C4-2B (cell line): Measurements from ENCODE around the gene CD28.

ENCODE experiments used
- ZFX ChIP-seq: fragments of 450-650 bp; IDR thresholded peaks from 2 replicates; pipeline ENCODE4 v1.6.1; 2017
- TF ChIP-seq, protein P1 (sequence below): fragments of 450-650 bp; conservative IDR thresholded peaks from 2 replicates; pipeline ENCODE4 v1.5.1; 2017; ENCODE audit warnings: mild to moderate bottlenecking

DNA sequence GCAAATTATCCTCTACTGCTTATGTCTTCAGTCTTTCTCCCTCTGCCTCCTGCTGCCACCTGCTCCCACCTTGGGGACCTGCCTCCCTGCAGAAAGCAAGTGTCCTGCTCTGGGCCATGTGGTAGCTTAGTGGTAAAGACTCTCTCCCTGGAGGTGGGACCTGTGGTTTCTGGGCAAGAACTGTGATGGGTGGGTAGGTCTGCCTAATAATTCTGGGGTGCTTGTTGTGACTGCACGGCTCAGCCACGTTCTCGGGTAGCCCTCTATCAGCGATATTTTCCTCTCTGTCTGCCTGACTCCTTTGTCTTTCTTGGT is 16.4 kb upstream of the CD28 start:
- TF ChIP-seq, protein P1, sequence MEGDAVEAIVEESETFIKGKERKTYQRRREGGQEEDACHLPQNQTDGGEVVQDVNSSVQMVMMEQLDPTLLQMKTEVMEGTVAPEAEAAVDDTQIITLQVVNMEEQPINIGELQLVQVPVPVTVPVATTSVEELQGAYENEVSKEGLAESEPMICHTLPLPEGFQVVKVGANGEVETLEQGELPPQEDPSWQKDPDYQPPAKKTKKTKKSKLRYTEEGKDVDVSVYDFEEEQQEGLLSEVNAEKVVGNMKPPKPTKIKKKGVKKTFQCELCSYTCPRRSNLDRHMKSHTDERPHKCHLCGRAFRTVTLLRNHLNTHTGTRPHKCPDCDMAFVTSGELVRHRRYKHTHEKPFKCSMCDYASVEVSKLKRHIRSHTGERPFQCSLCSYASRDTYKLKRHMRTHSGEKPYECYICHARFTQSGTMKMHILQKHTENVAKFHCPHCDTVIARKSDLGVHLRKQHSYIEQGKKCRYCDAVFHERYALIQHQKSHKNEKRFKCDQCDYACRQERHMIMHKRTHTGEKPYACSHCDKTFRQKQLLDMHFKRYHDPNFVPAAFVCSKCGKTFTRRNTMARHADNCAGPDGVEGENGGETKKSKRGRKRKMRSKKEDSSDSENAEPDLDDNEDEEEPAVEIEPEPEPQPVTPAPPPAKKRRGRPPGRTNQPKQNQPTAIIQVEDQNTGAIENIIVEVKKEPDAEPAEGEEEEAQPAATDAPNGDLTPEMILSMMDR, result no peak
- TF ChIP-seq ZFX, result no peak
